HepG2 (cell line): Measurements from ENCODE around the gene NTRK2.

ENCODE experiments used
- EHMT2 ChIP-seq: fragments of 200-600 bp; sonication (generic); IDR thresholded peaks from 2 replicates; pipeline ENCODE4 v1.7.0; 2017; ENCODE audit warnings: antibody characterized with exemption, low read depth, low read length, borderline replicate concordance
- EP300 ChIP-seq, 3 experiments: sonication (generic) in 1 of 3; formaldehyde crosslinking in 1 of 3; IDR thresholded peaks; 2 replicates each; pipeline versions ENCODE4 v1.5.1 to v1.6.1; 2011 to 2020; ENCODE audit warnings: low read depth in 2 of 3, low read length in 2 of 3, borderline replicate concordance in 1 of 3, improper control_type of control experiment in 1 of 3, mild to moderate bottlenecking in 1 of 3, missing genetic modification reagents in 1 of 3, moderate library complexity in 1 of 3
- JDP2 ChIP-seq: sonication (generic); formaldehyde crosslinking; IDR thresholded peaks from 2 replicates; pipeline ENCODE4 v1.8.1; 2022; ENCODE audit warnings: missing genetic modification reagents, borderline replicate concordance
- NR2C2 ChIP-seq: sonication (generic); formaldehyde crosslinking; IDR thresholded peaks from 2 replicates; pipeline ENCODE4 v1.4.0; 2020; ENCODE audit warnings: missing genetic modification reagents, mild to moderate bottlenecking, moderate library complexity, borderline replicate concordance
- POLR2AphosphoS5 ChIP-seq: IDR thresholded peaks from 2 replicates; pipeline ENCODE4 v1.6.1; 2012; ENCODE audit warnings: low read depth, low read length
- SRY ChIP-seq: sonication (generic); formaldehyde crosslinking; IDR thresholded peaks from 2 replicates; pipeline ENCODE4 v1.8.0; 2022; ENCODE audit warnings: mild to moderate bottlenecking, missing genetic modification reagents
- TCF7L2 ChIP-seq: IDR thresholded peaks from 2 replicates; pipeline ENCODE4 v1.6.1; 2011; ENCODE audit warnings: mild to moderate bottlenecking, low read depth, low read length, moderate library complexity
- TF ChIP-seq, protein P1 (sequence below): conservative IDR thresholded peaks from 2 replicates; pipeline ENCODE4 v1.6.1; 2018; ENCODE audit warnings: missing genetic modification reagents
- TF ChIP-seq, protein P2 (sequence below), 2 experiments: fragments of 450-650 bp in 1 of 2; sonication (generic) in 1 of 2; formaldehyde crosslinking in 1 of 2; IDR thresholded peaks; 2 replicates each; pipeline versions ENCODE4 v1.6.1 to v1.8.0; 2016 to 2022; ENCODE audit warnings: antibody characterized with exemption in 1 of 2, mild to moderate bottlenecking in 1 of 2, missing genetic modification reagents in 1 of 2
- TF ChIP-seq, protein P3 (sequence below): sonication (generic); formaldehyde crosslinking; IDR thresholded peaks from 2 replicates; pipeline ENCODE4 v1.4.0; 2020; ENCODE audit warnings: missing genetic modification reagents
- TF ChIP-seq, protein P4 (sequence below): IDR thresholded peaks from 2 replicates; pipeline ENCODE4 v1.6.1; 2016; ENCODE audit warnings: low read depth, borderline replicate concordance
- TF ChIP-seq, protein P5 (sequence below): sonication (generic); formaldehyde crosslinking; IDR thresholded peaks from 2 replicates; pipeline ENCODE4 v1.9.0; 2021; ENCODE audit warnings: mild to moderate bottlenecking, missing genetic modification reagents
- TF ChIP-seq, protein P6 (sequence below): sonication (generic); formaldehyde crosslinking; IDR thresholded peaks from 2 replicates; pipeline ENCODE4 v1.5.0; 2020; ENCODE audit warnings: mild to moderate bottlenecking, missing genetic modification reagents, moderate library complexity

DNA sequence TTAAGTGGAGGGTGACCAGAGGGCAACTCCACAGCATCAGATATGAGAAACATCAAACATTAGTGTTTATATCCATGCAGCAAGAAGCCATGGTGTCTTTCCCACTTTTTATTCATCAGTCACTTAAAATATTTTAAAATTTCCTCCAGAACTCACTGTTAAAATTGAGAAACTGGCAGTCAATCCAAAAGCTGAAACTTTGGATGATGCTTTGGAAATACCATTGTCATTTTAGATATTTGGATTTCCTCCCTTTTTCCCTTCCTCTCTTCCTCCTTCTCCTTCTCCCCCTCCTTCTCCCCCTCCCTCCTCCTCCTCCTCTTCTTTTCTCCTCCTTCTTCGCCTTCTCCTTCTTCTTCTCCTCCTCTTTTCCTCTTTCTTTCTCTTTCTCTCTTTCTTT lies 33.1 kb upstream of the NTRK2 start:
- no peak for TF ChIP-seq JDP2 (CRISPR knock-in tag)
- TF ChIP-seq, protein P1, sequence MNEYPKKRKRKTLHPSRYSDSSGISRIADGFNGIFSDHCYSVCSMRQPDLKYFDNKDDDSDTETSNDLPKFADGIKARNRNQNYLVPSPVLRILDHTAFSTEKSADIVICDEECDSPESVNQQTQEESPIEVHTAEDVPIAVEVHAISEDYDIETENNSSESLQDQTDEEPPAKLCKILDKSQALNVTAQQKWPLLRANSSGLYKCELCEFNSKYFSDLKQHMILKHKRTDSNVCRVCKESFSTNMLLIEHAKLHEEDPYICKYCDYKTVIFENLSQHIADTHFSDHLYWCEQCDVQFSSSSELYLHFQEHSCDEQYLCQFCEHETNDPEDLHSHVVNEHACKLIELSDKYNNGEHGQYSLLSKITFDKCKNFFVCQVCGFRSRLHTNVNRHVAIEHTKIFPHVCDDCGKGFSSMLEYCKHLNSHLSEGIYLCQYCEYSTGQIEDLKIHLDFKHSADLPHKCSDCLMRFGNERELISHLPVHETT (CRISPR knock-in tag): no peak
- TF ChIP-seq, protein P2, sequence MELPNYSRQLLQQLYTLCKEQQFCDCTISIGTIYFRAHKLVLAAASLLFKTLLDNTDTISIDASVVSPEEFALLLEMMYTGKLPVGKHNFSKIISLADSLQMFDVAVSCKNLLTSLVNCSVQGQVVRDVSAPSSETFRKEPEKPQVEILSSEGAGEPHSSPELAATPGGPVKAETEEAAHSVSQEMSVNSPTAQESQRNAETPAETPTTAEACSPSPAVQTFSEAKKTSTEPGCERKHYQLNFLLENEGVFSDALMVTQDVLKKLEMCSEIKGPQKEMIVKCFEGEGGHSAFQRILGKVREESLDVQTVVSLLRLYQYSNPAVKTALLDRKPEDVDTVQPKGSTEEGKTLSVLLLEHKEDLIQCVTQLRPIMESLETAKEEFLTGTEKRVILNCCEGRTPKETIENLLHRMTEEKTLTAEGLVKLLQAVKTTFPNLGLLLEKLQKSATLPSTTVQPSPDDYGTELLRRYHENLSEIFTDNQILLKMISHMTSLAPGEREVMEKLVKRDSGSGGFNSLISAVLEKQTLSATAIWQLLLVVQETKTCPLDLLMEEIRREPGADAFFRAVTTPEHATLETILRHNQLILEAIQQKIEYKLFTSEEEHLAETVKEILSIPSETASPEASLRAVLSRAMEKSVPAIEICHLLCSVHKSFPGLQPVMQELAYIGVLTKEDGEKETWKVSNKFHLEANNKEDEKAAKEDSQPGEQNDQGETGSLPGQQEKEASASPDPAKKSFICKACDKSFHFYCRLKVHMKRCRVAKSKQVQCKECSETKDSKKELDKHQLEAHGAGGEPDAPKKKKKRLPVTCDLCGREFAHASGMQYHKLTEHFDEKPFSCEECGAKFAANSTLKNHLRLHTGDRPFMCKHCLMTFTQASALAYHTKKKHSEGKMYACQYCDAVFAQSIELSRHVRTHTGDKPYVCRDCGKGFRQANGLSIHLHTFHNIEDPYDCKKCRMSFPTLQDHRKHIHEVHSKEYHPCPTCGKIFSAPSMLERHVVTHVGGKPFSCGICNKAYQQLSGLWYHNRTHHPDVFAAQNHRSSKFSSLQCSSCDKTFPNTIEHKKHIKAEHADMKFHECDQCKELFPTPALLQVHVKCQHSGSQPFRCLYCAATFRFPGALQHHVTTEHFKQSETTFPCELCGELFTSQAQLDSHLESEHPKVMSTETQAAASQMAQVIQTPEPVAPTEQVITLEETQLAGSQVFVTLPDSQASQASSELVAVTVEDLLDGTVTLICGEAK (IDR thresholded peaks at IDR 0.05): no peak
- TF ChIP-seq, protein P2 (CRISPR knock-in tag; IDR thresholded peaks at IDR 0.05): no peak
- TF ChIP-seq SRY (CRISPR knock-in tag): no peak
- no peak for TF ChIP-seq EP300 (IDR thresholded peaks at IDR 0.05; ENCODE audit: low read depth in 2 of 2, low read length in 2 of 2)
- no peak for TF ChIP-seq EP300 (CRISPR knock-in tag; IDR thresholded peaks at IDR 0.05; ENCODE audit: borderline replicate concordance)
- TF ChIP-seq, protein P3, sequence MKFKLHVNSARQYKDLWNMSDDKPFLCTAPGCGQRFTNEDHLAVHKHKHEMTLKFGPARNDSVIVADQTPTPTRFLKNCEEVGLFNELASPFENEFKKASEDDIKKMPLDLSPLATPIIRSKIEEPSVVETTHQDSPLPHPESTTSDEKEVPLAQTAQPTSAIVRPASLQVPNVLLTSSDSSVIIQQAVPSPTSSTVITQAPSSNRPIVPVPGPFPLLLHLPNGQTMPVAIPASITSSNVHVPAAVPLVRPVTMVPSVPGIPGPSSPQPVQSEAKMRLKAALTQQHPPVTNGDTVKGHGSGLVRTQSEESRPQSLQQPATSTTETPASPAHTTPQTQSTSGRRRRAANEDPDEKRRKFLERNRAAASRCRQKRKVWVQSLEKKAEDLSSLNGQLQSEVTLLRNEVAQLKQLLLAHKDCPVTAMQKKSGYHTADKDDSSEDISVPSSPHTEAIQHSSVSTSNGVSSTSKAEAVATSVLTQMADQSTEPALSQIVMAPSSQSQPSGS (CRISPR knock-in tag): no peak
- TF ChIP-seq EHMT2: no peak
- TF ChIP-seq NR2C2 (CRISPR knock-in tag): no peak
- no peak for TF ChIP-seq POLR2AphosphoS5
- TF ChIP-seq, protein P4, sequence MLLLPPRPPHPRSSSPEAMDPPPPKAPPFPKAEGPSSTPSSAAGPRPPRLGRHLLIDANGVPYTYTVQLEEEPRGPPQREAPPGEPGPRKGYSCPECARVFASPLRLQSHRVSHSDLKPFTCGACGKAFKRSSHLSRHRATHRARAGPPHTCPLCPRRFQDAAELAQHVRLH (CRISPR knock-in tag): no peak
- TF ChIP-seq, protein P5, sequence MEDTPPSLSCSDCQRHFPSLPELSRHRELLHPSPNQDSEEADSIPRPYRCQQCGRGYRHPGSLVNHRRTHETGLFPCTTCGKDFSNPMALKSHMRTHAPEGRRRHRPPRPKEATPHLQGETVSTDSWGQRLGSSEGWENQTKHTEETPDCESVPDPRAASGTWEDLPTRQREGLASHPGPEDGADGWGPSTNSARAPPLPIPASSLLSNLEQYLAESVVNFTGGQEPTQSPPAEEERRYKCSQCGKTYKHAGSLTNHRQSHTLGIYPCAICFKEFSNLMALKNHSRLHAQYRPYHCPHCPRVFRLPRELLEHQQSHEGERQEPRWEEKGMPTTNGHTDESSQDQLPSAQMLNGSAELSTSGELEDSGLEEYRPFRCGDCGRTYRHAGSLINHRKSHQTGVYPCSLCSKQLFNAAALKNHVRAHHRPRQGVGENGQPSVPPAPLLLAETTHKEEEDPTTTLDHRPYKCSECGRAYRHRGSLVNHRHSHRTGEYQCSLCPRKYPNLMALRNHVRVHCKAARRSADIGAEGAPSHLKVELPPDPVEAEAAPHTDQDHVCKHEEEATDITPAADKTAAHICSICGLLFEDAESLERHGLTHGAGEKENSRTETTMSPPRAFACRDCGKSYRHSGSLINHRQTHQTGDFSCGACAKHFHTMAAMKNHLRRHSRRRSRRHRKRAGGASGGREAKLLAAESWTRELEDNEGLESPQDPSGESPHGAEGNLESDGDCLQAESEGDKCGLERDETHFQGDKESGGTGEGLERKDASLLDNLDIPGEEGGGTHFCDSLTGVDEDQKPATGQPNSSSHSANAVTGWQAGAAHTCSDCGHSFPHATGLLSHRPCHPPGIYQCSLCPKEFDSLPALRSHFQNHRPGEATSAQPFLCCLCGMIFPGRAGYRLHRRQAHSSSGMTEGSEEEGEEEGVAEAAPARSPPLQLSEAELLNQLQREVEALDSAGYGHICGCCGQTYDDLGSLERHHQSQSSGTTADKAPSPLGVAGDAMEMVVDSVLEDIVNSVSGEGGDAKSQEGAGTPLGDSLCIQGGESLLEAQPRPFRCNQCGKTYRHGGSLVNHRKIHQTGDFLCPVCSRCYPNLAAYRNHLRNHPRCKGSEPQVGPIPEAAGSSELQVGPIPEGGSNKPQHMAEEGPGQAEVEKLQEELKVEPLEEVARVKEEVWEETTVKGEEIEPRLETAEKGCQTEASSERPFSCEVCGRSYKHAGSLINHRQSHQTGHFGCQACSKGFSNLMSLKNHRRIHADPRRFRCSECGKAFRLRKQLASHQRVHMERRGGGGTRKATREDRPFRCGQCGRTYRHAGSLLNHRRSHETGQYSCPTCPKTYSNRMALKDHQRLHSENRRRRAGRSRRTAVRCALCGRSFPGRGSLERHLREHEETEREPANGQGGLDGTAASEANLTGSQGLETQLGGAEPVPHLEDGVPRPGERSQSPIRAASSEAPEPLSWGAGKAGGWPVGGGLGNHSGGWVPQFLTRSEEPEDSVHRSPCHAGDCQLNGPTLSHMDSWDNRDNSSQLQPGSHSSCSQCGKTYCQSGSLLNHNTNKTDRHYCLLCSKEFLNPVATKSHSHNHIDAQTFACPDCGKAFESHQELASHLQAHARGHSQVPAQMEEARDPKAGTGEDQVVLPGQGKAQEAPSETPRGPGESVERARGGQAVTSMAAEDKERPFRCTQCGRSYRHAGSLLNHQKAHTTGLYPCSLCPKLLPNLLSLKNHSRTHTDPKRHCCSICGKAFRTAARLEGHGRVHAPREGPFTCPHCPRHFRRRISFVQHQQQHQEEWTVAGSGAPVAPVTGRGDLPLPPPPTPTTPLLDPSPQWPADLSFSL (CRISPR knock-in tag): no peak
- TF ChIP-seq, protein P6, sequence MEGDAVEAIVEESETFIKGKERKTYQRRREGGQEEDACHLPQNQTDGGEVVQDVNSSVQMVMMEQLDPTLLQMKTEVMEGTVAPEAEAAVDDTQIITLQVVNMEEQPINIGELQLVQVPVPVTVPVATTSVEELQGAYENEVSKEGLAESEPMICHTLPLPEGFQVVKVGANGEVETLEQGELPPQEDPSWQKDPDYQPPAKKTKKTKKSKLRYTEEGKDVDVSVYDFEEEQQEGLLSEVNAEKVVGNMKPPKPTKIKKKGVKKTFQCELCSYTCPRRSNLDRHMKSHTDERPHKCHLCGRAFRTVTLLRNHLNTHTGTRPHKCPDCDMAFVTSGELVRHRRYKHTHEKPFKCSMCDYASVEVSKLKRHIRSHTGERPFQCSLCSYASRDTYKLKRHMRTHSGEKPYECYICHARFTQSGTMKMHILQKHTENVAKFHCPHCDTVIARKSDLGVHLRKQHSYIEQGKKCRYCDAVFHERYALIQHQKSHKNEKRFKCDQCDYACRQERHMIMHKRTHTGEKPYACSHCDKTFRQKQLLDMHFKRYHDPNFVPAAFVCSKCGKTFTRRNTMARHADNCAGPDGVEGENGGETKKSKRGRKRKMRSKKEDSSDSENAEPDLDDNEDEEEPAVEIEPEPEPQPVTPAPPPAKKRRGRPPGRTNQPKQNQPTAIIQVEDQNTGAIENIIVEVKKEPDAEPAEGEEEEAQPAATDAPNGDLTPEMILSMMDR (CRISPR knock-in tag): no peak
- no peak for TF ChIP-seq TCF7L2
